SK-N-SH (cell line): ENCODE measurements around the gene TMEM92. TPM values are rescaled to one million over a fixed set of nuclear protein-coding genes. Genes with fewer than 3 reads are reported as not detected.

Experiments used
- CTCF ChIA-PET: fragments of 300-600, 350-600 bp; formaldehyde crosslinking; extraction: SDS; loops from one replicate; lab custom pipeline; 2021; lab: Yijun Ruan, JAX
- POLR2A ChIA-PET: fragments of 350-600 bp; sonication (Branson Sonifier 250); formaldehyde crosslinking; extraction: SDS; loops from one replicate; lab custom pipeline; 2020; ENCODE audit warnings: antibody characterized with exemption, inconsistent platforms; lab: Yijun Ruan, JAX
- DNase-seq: peaks from one replicate; pipeline ENCODE4 v3.0.0; 2012
- H2AFZ ChIP-seq: fragments of 200-600 bp; sonication (generic); 2 replicates; pipeline ENCODE4 v1.8.1; 2016; ENCODE audit warnings: antibody characterized with exemption, mild to moderate bottlenecking, low read depth
- H3F3A ChIP-seq: fragments of 200-600 bp; sonication (generic); replicated peaks from 2 replicates; pipeline ENCODE3; 2016; ENCODE audit warnings: antibody characterized with exemption, mild to moderate bottlenecking; ENCODE audit not compliant: insufficient read depth
- H3K27ac ChIP-seq, 2 experiments: fragments of 200-500 bp in 1 of 2; fragments of 200-600 bp in 1 of 2; sonication (Bioruptor generic) in 1 of 2; sonication (generic), shearing (Covaris generic) in 1 of 2; 2 replicates each; pipeline versions ENCODE4 v1.5.1 to v1.6.1; 2014 to 2016; ENCODE audit warnings: low read depth in 2 of 2, inconsistent platforms in 1 of 2, low read length in 1 of 2, mild to moderate bottlenecking in 1 of 2, mixed read lengths in 1 of 2
- H3K27me3 ChIP-seq: fragments of 200-600 bp; sonication (generic), shearing (Covaris generic); 2 replicates; pipeline ENCODE4 v1.6.1; 2016; ENCODE audit warnings: mixed run types; ENCODE audit not compliant: insufficient read depth
- H3K36me3 ChIP-seq, 2 experiments: fragments of 200-500 bp in 1 of 2; fragments of 200-600 bp in 1 of 2; sonication (Bioruptor generic) in 1 of 2; sonication (generic) in 1 of 2; replicated peaks in 1 of 2; 2 replicates each; pipeline versions ENCODE3 to v1.5.1; 2014 to 2016; ENCODE audit warnings: low read length in 1 of 2, mild to moderate bottlenecking in 1 of 2; ENCODE audit not compliant: insufficient read depth in 2 of 2, control insufficient read depth in 1 of 2
- H3K4me1 ChIP-seq, 2 experiments: fragments of 200-500 bp in 1 of 2; fragments of 200-600 bp in 1 of 2; sonication (Bioruptor generic) in 1 of 2; sonication (generic), shearing (Covaris generic) in 1 of 2; 2 replicates each; pipeline versions ENCODE4 v1.5.1 to v1.6.1; 2014 to 2016; ENCODE audit warnings: low read depth in 1 of 2, low read length in 1 of 2, mixed run types in 1 of 2; ENCODE audit not compliant: insufficient read depth in 2 of 2, control insufficient read depth in 1 of 2
- H3K4me2 ChIP-seq: fragments of 200-600 bp; sonication (generic), shearing (Covaris generic); 2 replicates; pipeline ENCODE4 v1.6.1; 2017; ENCODE audit warnings: mixed run types
- H3K4me3 ChIP-seq, 2 experiments: fragments of 200-500 bp in 1 of 2; fragments of 200-600 bp in 1 of 2; sonication (Bioruptor generic) in 1 of 2; sonication (generic), shearing (Covaris generic) in 1 of 2; 2 replicates each; pipeline versions ENCODE4 v1.5.1 to v1.8.1; 2014 to 2016; ENCODE audit warnings: low read depth in 2 of 2, inconsistent platforms in 1 of 2, low read length in 1 of 2, mild to moderate bottlenecking in 1 of 2, mixed read lengths in 1 of 2, moderate library complexity in 1 of 2
- H3K79me2 ChIP-seq: fragments of 200-600 bp; sonication (generic); 2 replicates; pipeline ENCODE4 v1.8.1; 2017; ENCODE audit warnings: mild to moderate bottlenecking; ENCODE audit not compliant: insufficient read depth
- H3K9ac ChIP-seq: fragments of 200-600 bp; sonication (generic); 2 replicates; pipeline ENCODE4 v1.6.1; 2017; ENCODE audit warnings: mixed run types
- H3K9me2 ChIP-seq: fragments of 200-600 bp; sonication (generic); 2 replicates; pipeline ENCODE4 v1.6.1; 2017; ENCODE audit warnings: mixed run types
- H3K9me3 ChIP-seq: fragments of 200-600 bp; sonication (generic); 2 replicates; pipeline ENCODE4 v1.6.1; 2017; ENCODE audit warnings: mixed run types, mild to moderate bottlenecking, moderate library complexity
- H4K20me1 ChIP-seq: fragments of 200-600 bp; sonication (generic); 2 replicates; pipeline ENCODE4 v1.6.1; 2017; ENCODE audit warnings: mild to moderate bottlenecking, mixed run types; ENCODE audit not compliant: insufficient read depth
- CHD2 ChIP-seq: fragments of 150-350 bp; IDR thresholded peaks from 2 replicates; pipeline ENCODE4 v1.6.1; 2018; ENCODE audit warnings: low read length; ENCODE audit not compliant: partially characterized antibody
- EP300 ChIP-seq, 2 experiments: IDR thresholded peaks; 2 replicates each; pipeline versions ENCODE4 v1.4.0 to v1.6.1; 2012; ENCODE audit warnings: borderline replicate concordance in 1 of 2, low read depth in 1 of 2, low read length in 1 of 2
- EZH2phosphoT487 ChIP-seq: fragments of 200-600 bp; sonication (generic); IDR thresholded peaks from 2 replicates; pipeline ENCODE4 v1.6.1; 2017; ENCODE audit warnings: low read depth, mixed run types, mild to moderate bottlenecking, antibody characterized with exemption, moderate library complexity, borderline replicate concordance
- FOSL2 ChIP-seq: IDR thresholded peaks from 2 replicates; pipeline ENCODE4 v1.4.0; 2012; ENCODE audit warnings: low read depth, mild to moderate bottlenecking, moderate library complexity, borderline replicate concordance
- GATA2 ChIP-seq: sonication (generic); formaldehyde crosslinking; IDR thresholded peaks from 2 replicates; pipeline ENCODE4 v1.5.0; 2020; ENCODE audit warnings: mild to moderate bottlenecking, missing genetic modification reagents
- IRF3 ChIP-seq: fragments of 150-350 bp; IDR thresholded peaks from 2 replicates; pipeline ENCODE4 v1.6.1; 2016; ENCODE audit warnings: mild to moderate bottlenecking, low read depth, low read length
- JUND ChIP-seq: IDR thresholded peaks from 2 replicates; pipeline ENCODE4 v1.4.0; 2012
- MXI1 ChIP-seq: IDR thresholded peaks from 2 replicates; pipeline ENCODE4 v1.6.1; 2012; ENCODE audit warnings: mild to moderate bottlenecking, low read depth, low read length, improper control_type of control experiment
- NFIC ChIP-seq: IDR thresholded peaks from 2 replicates; pipeline ENCODE4 v1.4.0; 2012; ENCODE audit warnings: borderline replicate concordance
- NRF1 ChIP-seq: IDR thresholded peaks from 2 replicates; pipeline ENCODE4 v1.6.1; 2012; ENCODE audit warnings: low read depth, mild to moderate bottlenecking, low read length
- REST ChIP-seq: IDR thresholded peaks from 2 replicates; pipeline ENCODE4 v1.6.1; 2012; ENCODE audit warnings: mild to moderate bottlenecking, low read depth, low read length, moderate library complexity
- RXRA ChIP-seq: IDR thresholded peaks from 2 replicates; pipeline ENCODE4 v1.4.0; 2012; ENCODE audit warnings: low read depth, mild to moderate bottlenecking, borderline replicate concordance
- SIN3A ChIP-seq: IDR thresholded peaks from 2 replicates; pipeline ENCODE4 v1.6.1; 2012; ENCODE audit warnings: low read depth, mild to moderate bottlenecking, low read length, moderate library complexity, borderline replicate concordance
- SMC3 ChIP-seq: IDR thresholded peaks from 2 replicates; pipeline ENCODE4 v1.6.1; 2012; ENCODE audit warnings: low read depth, low read length, improper control_type of control experiment
- TEAD4 ChIP-seq: IDR thresholded peaks from 2 replicates; pipeline ENCODE4 v1.4.0; 2012; ENCODE audit warnings: mild to moderate bottlenecking, borderline replicate concordance; ENCODE audit not compliant: insufficient read depth
- YY1 ChIP-seq: IDR thresholded peaks from 2 replicates; pipeline ENCODE4 v1.4.0; 2012; ENCODE audit warnings: low read depth, mild to moderate bottlenecking
- WGBS: methylation state at CpG from one replicate; pipeline ENCODE4 v1.1.6; 2017; ENCODE audit warnings: low lambda C conversion rate; 5-methylcytosine and 5-hydroxymethylcytosine counted together
- polyA plus RNA-seq, 3 experiments: library from polyadenylated mRNA; depleted of rRNA; stranded (reverse); fragments of >200 nt; gene quantifications; 2 replicates each; pipeline ENCODE4 v1.2.3, GENCODE V29; 2012
- TF ChIP-seq, protein P1 (sequence below): IDR thresholded peaks from 2 replicates; pipeline ENCODE4 v1.4.0; 2012; ENCODE audit warnings: low read depth
- TF ChIP-seq, protein P2 (sequence below): IDR thresholded peaks from 2 replicates; pipeline ENCODE4; 2012
- TF ChIP-seq, protein P3 (sequence below): fragments of 200-600 bp; sonication (generic); IDR thresholded peaks from 2 replicates; pipeline ENCODE4 v1.6.1; 2017; ENCODE audit warnings: antibody characterized with exemption, mild to moderate bottlenecking, moderate library complexity

Gene TMEM92
- polyA plus RNA-seq, 1 of the 3 experiments (the other 2 are of a cell fraction): 0.46 TPM

DNA sequence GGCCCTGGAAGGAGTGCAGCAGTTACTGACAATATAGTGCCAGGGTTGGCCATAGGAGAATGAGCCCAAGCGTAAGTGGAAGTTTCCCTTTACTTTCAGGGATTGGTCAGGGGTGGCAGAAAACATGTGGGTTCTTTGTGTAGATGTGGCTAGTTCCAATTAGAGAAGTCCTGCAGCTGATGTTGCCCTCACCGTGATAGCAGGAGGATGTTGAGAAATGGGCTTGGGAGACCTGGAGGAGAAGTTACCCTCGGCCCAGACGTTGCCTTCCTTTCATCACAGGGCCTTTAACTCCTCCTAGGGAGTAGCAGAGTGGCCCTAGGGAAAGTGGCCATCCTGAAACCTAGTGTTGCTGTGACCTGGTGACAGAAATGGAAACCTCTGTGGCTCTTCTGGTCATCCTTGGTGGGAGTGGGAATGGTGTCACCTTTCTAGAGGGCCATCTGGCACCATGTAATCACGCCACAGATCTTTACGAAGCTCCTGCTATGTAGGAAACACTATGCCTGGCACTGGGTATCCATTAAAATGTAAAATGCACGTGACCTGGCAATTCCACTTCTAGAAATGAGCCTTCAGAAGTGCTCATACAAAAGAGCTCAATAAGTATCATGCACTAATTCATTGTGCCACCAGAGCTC is 6.7 kb downstream of the TMEM92 start:
- peaks cover 17% of the 10 kb centered on the region for H3F3A ChIP-seq
- H2AFZ ChIP-seq: no peak overlapping the region
- no peaks in the 10 kb centered on the region for H3K9me2 ChIP-seq
- H3K27ac ChIP-seq: no peak overlapping the region
- H3K9me3 ChIP-seq: no peaks in the 10 kb centered on the region
- DNase-seq: peak; percentile 55
- WGBS: 90% methylated on average over 7 of the region's 7 CpGs
- TF ChIP-seq EZH2phosphoT487 (no peak), NFIC (no peak), NRF1 (no peak), JUND (no peak), TEAD4 (no peak), YY1 (no peak), FOSL2 (no peak), RXRA (no peak), CHD2 (no peak), GATA2 (CRISPR knock-in tag) (no peak), MXI1 (no peak), IRF3 (no peak), SMC3 (no peak), EP300 (IDR thresholded peaks at IDR 0.05; ENCODE audit: borderline replicate concordance in 1 of 2, low read depth in 1 of 2, low read length in 1 of 2) (no peak), SIN3A (no peak), REST (no peak)
- TF ChIP-seq, protein P1, sequence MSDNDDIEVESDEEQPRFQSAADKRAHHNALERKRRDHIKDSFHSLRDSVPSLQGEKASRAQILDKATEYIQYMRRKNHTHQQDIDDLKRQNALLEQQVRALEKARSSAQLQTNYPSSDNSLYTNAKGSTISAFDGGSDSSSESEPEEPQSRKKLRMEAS: no peak
- TF ChIP-seq, protein P2, sequence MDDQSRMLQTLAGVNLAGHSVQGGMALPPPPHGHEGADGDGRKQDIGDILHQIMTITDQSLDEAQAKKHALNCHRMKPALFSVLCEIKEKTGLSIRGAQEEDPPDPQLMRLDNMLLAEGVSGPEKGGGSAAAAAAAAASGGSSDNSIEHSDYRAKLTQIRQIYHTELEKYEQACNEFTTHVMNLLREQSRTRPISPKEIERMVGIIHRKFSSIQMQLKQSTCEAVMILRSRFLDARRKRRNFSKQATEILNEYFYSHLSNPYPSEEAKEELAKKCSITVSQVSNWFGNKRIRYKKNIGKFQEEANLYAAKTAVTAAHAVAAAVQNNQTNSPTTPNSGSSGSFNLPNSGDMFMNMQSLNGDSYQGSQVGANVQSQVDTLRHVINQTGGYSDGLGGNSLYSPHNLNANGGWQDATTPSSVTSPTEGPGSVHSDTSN: no peak
- TF ChIP-seq, protein P3, sequence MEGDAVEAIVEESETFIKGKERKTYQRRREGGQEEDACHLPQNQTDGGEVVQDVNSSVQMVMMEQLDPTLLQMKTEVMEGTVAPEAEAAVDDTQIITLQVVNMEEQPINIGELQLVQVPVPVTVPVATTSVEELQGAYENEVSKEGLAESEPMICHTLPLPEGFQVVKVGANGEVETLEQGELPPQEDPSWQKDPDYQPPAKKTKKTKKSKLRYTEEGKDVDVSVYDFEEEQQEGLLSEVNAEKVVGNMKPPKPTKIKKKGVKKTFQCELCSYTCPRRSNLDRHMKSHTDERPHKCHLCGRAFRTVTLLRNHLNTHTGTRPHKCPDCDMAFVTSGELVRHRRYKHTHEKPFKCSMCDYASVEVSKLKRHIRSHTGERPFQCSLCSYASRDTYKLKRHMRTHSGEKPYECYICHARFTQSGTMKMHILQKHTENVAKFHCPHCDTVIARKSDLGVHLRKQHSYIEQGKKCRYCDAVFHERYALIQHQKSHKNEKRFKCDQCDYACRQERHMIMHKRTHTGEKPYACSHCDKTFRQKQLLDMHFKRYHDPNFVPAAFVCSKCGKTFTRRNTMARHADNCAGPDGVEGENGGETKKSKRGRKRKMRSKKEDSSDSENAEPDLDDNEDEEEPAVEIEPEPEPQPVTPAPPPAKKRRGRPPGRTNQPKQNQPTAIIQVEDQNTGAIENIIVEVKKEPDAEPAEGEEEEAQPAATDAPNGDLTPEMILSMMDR: no peak
- H4K20me1 ChIP-seq: no peaks in the 10 kb centered on the region
- H3K27me3 ChIP-seq: no peaks in the 10 kb centered on the region
- POLR2A ChIA-PET: interaction anchor here (0.6 kb wide), 1 partner anchor 8 kb away, joined by 3 read pairs; no protein-coding TSS in a partner anchor
- CTCF ChIA-PET: interaction anchor here (0.6 to 53.3 kb wide), 7 partner anchors 9 to 111 kb away, joined by 3 to 2150 read pairs (median 11); partner anchors contain the start of gene COL1A1
- H3K79me2 ChIP-seq: no peaks in the 10 kb centered on the region
- H3K4me1 ChIP-seq: peaks cover 7 to 26% of the 10 kb centered on the region in 2 experiments; a peak in 3 of 4 replicates
- H3K4me3 ChIP-seq: no peak overlapping the region
- no peak overlapping the region for H3K4me2 ChIP-seq
- peaks cover 0 to 4% of the 10 kb centered on the region in 2 experiments for H3K36me3 ChIP-seq
- H3K9ac ChIP-seq: no peak overlapping the region
